HFFc6 (cell line): ENCODE data around the gene IGSF9B. TPM values are rescaled to one million over a fixed set of nuclear protein-coding genes. Genes with fewer than 3 reads are reported as not detected.

Experiments used
- DNase-seq: peaks from one replicate; pipeline ENCODE4 v3.0.0-alpha.2; 2018
- H3K27ac Mint-ChIP-seq: 2 replicates; pipeline ENCODE4 v1.8.0; 2020; ENCODE audit warnings: mild to moderate bottlenecking, mixed read lengths
- H3K27me3 Mint-ChIP-seq: 2 replicates; pipeline ENCODE4 v1.8.0; 2021; ENCODE audit warnings: mild to moderate bottlenecking, moderate library complexity, mixed read lengths; ENCODE audit not compliant: insufficient read depth
- H3K36me3 Mint-ChIP-seq: 2 replicates; pipeline ENCODE4 v1.8.0; 2021; ENCODE audit warnings: low read depth, mixed read lengths
- H3K4me1 Mint-ChIP-seq: 2 replicates; pipeline ENCODE4 v1.8.0; 2020; ENCODE audit warnings: low read depth, mixed read lengths
- H3K4me3 Mint-ChIP-seq: 2 replicates; pipeline ENCODE4 v1.8.0; 2020; ENCODE audit warnings: mild to moderate bottlenecking, moderate library complexity, mixed read lengths
- H3K9me3 Mint-ChIP-seq: 2 replicates; pipeline ENCODE4 v1.8.0; 2020; ENCODE audit warnings: mild to moderate bottlenecking, mixed read lengths
- total RNA-seq, 6 experiments: library from RNA; stranded (reverse); fragmentation: NEBNext Ultra II Directional; extraction: Animal tissue kit (Norgen Biotek cat#: 25700); gene quantifications; 2 replicates in 1 of 6; 3 replicates in 5 of 6; pipeline ENCODE4 v1.2.3, GENCODE V29; 2021
- TF ChIP-seq, protein P1 (sequence below): fragments of 200-600 bp; sonication (generic); IDR thresholded peaks from 2 replicates; pipeline ENCODE4 v1.5.0; 2021; ENCODE audit warnings: antibody characterized with exemption, mild to moderate bottlenecking

IGSF9B gene
- total RNA-seq, 6 experiments from 2014 or later = not detected

DNA sequence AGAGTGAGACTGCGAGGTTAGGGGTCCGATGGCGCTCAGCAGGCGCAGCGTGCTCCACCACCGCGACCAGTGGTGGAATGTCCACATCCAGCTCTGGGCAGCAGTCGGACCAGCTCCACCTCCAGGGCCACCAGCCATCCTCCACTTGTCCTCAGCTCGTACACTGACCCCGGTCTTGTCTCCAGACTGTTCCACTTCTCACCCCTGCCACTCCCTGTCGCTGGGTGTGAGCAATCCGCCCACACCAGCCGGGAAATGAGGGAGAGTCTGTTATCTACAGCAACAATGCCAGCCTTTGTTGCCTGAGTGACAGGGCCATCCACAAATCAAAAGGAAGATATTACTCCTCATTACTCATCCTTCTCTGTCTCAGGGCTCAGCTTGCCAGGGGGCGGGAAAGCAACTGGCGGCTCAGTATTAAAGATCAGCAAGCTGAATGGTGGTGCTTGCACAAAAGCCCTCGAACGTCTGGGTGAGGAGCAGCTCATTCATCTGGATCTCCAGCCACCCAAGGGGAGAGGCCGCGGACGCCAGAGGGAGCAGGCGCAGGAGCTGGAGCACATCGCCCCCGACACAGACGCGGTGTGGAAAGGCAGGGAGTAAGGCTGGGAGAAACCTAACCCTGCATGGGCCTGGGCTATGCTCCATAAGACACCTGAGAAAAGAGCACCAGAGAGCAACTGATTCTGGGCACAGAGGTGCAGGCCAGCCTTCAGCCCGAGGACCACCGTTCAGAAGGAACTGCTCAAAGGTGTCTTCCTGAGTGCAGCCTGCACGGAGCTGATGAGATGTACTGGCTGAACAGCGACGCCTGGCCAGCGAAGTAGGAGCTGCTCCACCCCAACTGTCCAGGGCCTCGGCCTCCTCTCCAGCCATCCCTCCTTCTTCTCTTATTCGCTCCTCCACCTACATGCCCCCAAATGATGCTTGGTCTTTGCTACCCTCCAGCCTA, 21.9 kb downstream of the IGSF9B start:
- H3K9me3 Mint-ChIP-seq = peaks cover 7% of the 10 kb centered on the region
- TF ChIP-seq, protein P1, sequence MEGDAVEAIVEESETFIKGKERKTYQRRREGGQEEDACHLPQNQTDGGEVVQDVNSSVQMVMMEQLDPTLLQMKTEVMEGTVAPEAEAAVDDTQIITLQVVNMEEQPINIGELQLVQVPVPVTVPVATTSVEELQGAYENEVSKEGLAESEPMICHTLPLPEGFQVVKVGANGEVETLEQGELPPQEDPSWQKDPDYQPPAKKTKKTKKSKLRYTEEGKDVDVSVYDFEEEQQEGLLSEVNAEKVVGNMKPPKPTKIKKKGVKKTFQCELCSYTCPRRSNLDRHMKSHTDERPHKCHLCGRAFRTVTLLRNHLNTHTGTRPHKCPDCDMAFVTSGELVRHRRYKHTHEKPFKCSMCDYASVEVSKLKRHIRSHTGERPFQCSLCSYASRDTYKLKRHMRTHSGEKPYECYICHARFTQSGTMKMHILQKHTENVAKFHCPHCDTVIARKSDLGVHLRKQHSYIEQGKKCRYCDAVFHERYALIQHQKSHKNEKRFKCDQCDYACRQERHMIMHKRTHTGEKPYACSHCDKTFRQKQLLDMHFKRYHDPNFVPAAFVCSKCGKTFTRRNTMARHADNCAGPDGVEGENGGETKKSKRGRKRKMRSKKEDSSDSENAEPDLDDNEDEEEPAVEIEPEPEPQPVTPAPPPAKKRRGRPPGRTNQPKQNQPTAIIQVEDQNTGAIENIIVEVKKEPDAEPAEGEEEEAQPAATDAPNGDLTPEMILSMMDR = no peak
- DNase-seq = peak; percentile 81
- H3K27me3 Mint-ChIP-seq = peaks cover 21% of the 10 kb centered on the region
- H3K36me3 Mint-ChIP-seq = peaks cover 6% of the 10 kb centered on the region; the same call in 1 of the 2 replicates
- no peak overlapping the region for H3K27ac Mint-ChIP-seq
- H3K4me3 Mint-ChIP-seq = no peak overlapping the region
- peaks cover 6% of the 10 kb centered on the region for H3K4me1 Mint-ChIP-seq

DNA sequence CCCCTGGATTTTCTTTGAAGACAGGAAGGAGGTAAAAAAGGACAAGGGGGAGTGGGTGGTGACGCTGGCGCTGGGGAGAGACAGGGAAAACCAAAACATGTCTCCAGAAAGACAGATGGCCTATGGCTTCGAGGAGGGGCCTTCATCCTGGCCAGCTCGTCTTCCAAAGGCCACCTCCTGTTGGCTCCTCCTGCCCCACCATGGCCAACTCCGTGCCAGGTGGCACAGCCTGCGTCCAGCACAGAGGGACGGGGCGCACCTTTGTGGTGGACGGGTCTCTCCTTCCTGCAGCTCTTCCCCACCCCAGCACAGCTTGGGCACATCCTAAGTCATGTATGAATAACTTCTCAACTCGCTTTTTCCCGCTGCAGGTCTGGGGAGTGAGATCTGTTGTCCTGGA, 22.7 kb downstream of the IGSF9B start:
- Mint-ChIP-seq H3K27me3 (peaks cover 21% of the 10 kb centered on the region), H3K27ac (no peak overlapping the region), H3K4me3 (no peak overlapping the region), H3K36me3 (no peaks in the 10 kb centered on the region), H3K4me1 (peaks cover 6% of the 10 kb centered on the region), H3K9me3 (no peaks in the 10 kb centered on the region)
- DNase-seq = no peak
- TF ChIP-seq, protein P1 = no peak

DNA sequence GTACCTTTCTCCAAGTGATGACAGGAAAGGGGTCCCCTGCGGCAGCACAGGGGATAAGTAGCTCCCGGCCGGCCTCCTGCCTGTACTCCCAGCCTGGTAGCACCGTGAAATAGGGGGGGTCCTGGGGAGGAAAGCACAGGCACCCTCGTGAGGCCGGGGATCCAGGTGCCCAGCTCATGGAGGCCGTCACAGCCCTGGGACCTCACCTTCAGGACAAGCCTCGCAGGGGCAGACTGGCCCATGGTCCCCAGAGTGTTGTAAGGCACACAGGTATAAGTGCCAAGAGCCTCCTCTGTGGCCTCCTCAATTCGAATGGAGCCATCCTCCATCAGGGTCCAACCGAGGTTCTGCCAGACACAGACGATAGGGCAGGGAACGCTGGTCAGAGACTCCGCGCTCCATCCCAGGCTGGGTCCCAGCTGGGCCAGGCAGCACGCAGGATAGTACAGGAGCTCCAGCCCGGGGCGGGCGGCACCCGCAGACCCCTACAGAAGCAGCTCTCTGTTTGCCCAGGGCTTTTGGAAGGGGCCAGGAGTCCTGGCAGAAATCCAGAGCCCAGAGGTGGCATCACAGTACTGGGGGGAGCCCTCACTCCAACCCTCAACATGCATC, 25.2 kb downstream of the IGSF9B start:
- TF ChIP-seq, protein P1 = no peak
- Mint-ChIP-seq H3K4me3 (no peak overlapping the region), H3K9me3 (no peaks in the 10 kb centered on the region), H3K36me3 (no peaks in the 10 kb centered on the region), H3K27ac (no peak overlapping the region), H3K4me1 (peaks cover 21% of the 10 kb centered on the region), H3K27me3 (peaks cover 8% of the 10 kb centered on the region)
- DNase-seq = no peak

DNA sequence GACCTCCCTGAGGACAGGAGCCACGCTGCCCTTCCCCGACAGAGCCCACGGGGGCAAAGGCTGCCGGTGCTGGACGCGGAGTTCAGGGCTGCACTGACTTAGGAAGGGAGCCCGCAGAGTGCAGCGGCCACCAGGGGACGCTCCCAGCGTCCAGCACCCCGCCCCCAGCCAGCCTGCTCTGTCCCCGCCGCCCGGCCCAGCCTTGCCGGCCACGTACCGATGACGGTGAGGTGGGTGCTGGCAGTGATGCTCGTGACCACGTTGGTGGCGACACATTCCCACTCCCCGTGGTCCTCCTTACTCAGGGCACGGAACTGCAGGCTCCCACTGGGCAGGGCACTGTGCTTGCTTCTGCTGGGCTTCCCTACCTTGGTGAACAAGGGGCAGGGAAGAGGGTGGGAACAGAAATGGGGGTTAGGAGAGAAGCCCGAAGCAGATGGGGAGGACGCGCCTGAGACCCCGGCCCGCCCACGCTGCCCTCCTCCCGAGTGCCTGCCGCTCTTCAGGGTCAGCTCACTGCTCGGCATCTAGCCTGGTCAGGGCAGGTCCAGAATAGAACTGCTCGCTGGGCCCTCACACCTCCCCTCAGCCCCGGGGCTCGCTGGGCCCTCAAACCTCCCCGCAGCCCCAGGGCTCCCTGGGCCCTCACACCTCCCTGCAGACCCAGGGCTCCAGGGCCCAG, 25.9 kb downstream of the IGSF9B start:
- TF ChIP-seq, protein P1 = peak; percentile 74
- Mint-ChIP-seq H3K27ac (no peak overlapping the region), H3K36me3 (no peaks in the 10 kb centered on the region), H3K4me3 (no peak overlapping the region), H3K4me1 (peaks cover 21% of the 10 kb centered on the region), H3K9me3 (no peaks in the 10 kb centered on the region), H3K27me3 (peaks cover 9% of the 10 kb centered on the region)
- DNase-seq = no peak

DNA sequence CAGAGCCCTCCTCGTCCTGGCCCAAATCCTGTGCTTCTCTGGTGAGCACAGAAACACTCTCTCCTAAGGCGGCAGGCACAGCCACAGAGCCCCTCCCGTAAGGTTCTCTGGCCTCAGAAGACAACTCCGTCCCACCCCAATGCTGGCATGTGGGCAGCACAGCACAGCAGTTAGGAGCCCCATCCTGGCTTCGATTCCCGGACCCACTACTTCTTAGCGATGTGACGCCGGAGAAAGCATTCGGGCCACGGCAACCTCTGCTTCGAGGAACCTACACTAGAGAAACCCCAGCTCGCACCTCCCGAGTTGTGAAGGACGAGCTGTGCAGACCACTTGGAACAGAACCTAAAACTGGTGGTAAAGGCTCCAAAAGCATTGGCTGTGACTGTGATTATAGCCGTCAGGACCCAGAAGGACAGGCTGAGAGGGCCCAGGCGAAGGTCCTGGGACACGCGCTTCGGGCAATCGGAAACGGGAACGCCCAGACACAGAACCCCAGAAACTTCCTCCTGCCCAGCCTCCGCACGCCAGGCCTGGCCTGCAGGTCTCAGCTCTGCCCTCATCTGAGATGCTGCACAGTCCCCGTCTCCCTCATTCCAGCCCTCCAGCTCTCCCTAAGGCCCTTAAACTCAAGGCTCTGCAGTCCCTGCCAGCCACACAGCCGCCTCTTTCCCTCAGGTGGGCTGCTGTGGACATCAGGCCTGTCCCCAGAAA, 26.6 kb downstream of the IGSF9B start:
- H3K9me3 Mint-ChIP-seq = no peaks in the 10 kb centered on the region
- H3K4me3 Mint-ChIP-seq = no peak overlapping the region
- TF ChIP-seq, protein P1 = no peak
- peaks cover 21% of the 10 kb centered on the region for H3K4me1 Mint-ChIP-seq
- no peaks in the 10 kb centered on the region for H3K36me3 Mint-ChIP-seq
- no peak overlapping the region for H3K27ac Mint-ChIP-seq
- no peak for DNase-seq
- H3K27me3 Mint-ChIP-seq = peaks cover 9% of the 10 kb centered on the region
